Measurements from ENCODE around the gene SLC6A19. TPM values are rescaled to one million over a fixed set of nuclear protein-coding genes. Genes with fewer than 3 reads are reported as not detected.

The SLC6A19 gene
- total and polyA plus RNA-seq, 10 donors, result under 0.01 to 0.50 TPM; not detected in 8

- no peak overlapping the region for H3K4me3 ChIP-seq
- no peaks in the 10 kb centered on the region for H3K9me3 ChIP-seq
- H3K4me1 ChIP-seq, result peaks cover 0 to 15% (median 1%) of the 10 kb centered on the region in 6 donors
- no peak overlapping the region for H3K27ac ChIP-seq
- H3K36me3 ChIP-seq, result no peaks in the 10 kb centered on the region
- no peak for TF ChIP-seq POLR2A (IDR thresholded peaks at IDR 0.05)
- no peak for TF ChIP-seq CTCF (IDR thresholded peaks at IDR 0.05 in 8 of 11, conservative IDR thresholded peaks at IDR 0.05 in 3 of 11)
- no peak for TF ChIP-seq POLR2AphosphoS5 (IDR thresholded peaks at IDR 0.05)
- intact Hi-C loops (cut with DNase I; ENCODE audit: low total_unique reads), result no loop called here
- H3K27me3 ChIP-seq (replicated peaks in 1 of 7), result peaks cover 0 to 59% (median 0%) of the 10 kb centered on the region in 7 donors
- no peak for DNase-seq
- WGBS, 5 donors, result 85 to 93% (median 87%) methylated on average over 10 of the region's 10 CpGs
These were observed 12.1 kb upstream of the SLC6A19 start for GRCh38 chr5:1189269-1189668.

- 76 to 87% (median 84%) methylated on average over 12 of the region's 12 CpGs for WGBS, 5 donors
- no peak for DNase-seq
- intact Hi-C loops (cut with DNase I; ENCODE audit: low total_unique reads), result no loop called here
These were observed 11.1 kb upstream of the SLC6A19 start for GRCh38 chr5:1190278-1190677.

GRCh38 chr5:1190837-1191239 lies 10.6 kb upstream of the SLC6A19 start:
- H3K9me3 ChIP-seq, result no peaks in the 10 kb centered on the region
- no peak for DNase-seq
- no peak overlapping the region for H3K27ac ChIP-seq
- peaks cover 0 to 8% (median 1%) of the 10 kb centered on the region in 6 donors for H3K4me1 ChIP-seq
- H3K36me3 ChIP-seq, result no peaks in the 10 kb centered on the region
- H3K27me3 ChIP-seq (replicated peaks in 1 of 7), result peaks cover 0 to 73% (median 0%) of the 10 kb centered on the region in 7 donors
- TF ChIP-seq POLR2A (IDR thresholded peaks at IDR 0.05) (no peak), CTCF (IDR thresholded peaks at IDR 0.05 in 8 of 11, conservative IDR thresholded peaks at IDR 0.05 in 3 of 11) (no peak), POLR2AphosphoS5 (IDR thresholded peaks at IDR 0.05) (no peak)
- no peak overlapping the region for H3K4me3 ChIP-seq
- WGBS, 5 donors, result 7 to 18% (median 13%) methylated on average over 6 of the region's 6 CpGs
- intact Hi-C loops (cut with DNase I; ENCODE audit: low total_unique reads), result no loop called here

More at GRCh38 chr5:1190278-1190677, 11.1 kb upstream of the SLC6A19 start:
- Histone ChIP-seq H3K4me1 (peaks cover 0 to 13% (median 1%) of the 10 kb centered on the region in 6 donors), H3K9me3 (no peaks in the 10 kb centered on the region), H3K4me3 (no peak overlapping the region), H3K27ac (no peak overlapping the region), H3K36me3 (no peaks in the 10 kb centered on the region), H3K27me3 (replicated peaks in 1 of 7) (peaks cover 0 to 68% (median 0%) of the 10 kb centered on the region in 7 donors)
- no peak for TF ChIP-seq POLR2AphosphoS5 (IDR thresholded peaks at IDR 0.05)

- intact Hi-C loops (cut with DNase I; ENCODE audit: low total_unique reads), result no loop called here
These were observed 8.3 kb upstream of the SLC6A19 start for GRCh38 chr5:1192971-1193590.

More at GRCh38 chr5:1192971-1193590, 8.3 kb upstream of the SLC6A19 start:
- no peak overlapping the region for H3K27ac ChIP-seq
- TF ChIP-seq POLR2AphosphoS5 (IDR thresholded peaks at IDR 0.05) (no peak), POLR2A (IDR thresholded peaks at IDR 0.05) (no peak), CTCF (IDR thresholded peaks at IDR 0.05 in 8 of 11, conservative IDR thresholded peaks at IDR 0.05 in 3 of 11) (no peak)
- H3K36me3 ChIP-seq, result no peaks in the 10 kb centered on the region
- no peaks in the 10 kb centered on the region for H3K4me1 ChIP-seq
- WGBS, 5 donors, result 63 to 72% (median 68%) methylated on average over 18 of the region's 18 CpGs
- H3K27me3 ChIP-seq (replicated peaks in 1 of 7), result peaks cover 0 to 69% (median 0%) of the 10 kb centered on the region in 7 donors
- DNase-seq, result no peak
- no peaks in the 10 kb centered on the region for H3K9me3 ChIP-seq
- H3K4me3 ChIP-seq, result no peak overlapping the region
